K562 (cell line): ENCODE results near the gene SYN1. TPM values are rescaled to one million over a fixed set of nuclear protein-coding genes. Genes with fewer than 3 reads are reported as not detected.

Experiments
- ATAC-seq: fragments of 200-7000 bp; cut with Tn5 transposase; 3 replicates; pipeline ENCODE4 v1.9.1; 2020; ENCODE audit warnings: moderate library complexity
- BruUV-seq: library from RNA; stranded (reverse); fragments of 400-500 nt; replicated peaks from 2 replicates; lab custom pipeline; 2021; lab: Mats Ljungman, UMichigan
- CTCF ChIA-PET: fragments of 300-600 bp; formaldehyde crosslinking; extraction: SDS; loops from one replicate; lab custom pipeline; 2021; ENCODE audit warnings: low intra/inter-chr PET ratio; lab: Yijun Ruan, JAX
- POLR2A ChIA-PET: fragments of 300-600, 350-650 bp; sonication (Branson Sonifier 250); formaldehyde crosslinking; extraction: SDS; loops from one replicate; lab custom pipeline; 2021; ENCODE audit warnings: antibody characterized with exemption, inconsistent platforms; lab: Yijun Ruan, JAX
- DNase-seq, 4 experiments: peaks; one replicate each; pipeline versions ENCODE4 v3.0.0 to v3.0.0-alpha.2; 2011 to 2018; ENCODE audit warnings: low spot score in 3 of 4, mixed read lengths in 3 of 4; ENCODE audit errors: extremely low read depth in 1 of 4
- FAIRE-seq: peaks from 2 replicates; lab custom pipeline; 2011; peaks lifted over from hg19 to GRCh38; lab: Jason Lieb, UNC
- H2AFZ ChIP-seq: 2 replicates; pipeline ENCODE4 v1.6.0; 2011; ENCODE audit warnings: low read depth, low read length, control low read depth, inconsistent platforms
- H3K27ac ChIP-seq: fragments of 200-600 bp; 3 replicates; pipeline ENCODE4 v1.8.0; 2011; ENCODE audit warnings: low read depth, mild to moderate bottlenecking, control low read depth, inconsistent platforms, low read length, moderate library complexity, mixed read lengths; ENCODE audit errors: extremely low read depth
- H3K27me3 ChIP-seq, 2 experiments: fragments of 300-600 bp in 1 of 2; 2 replicates in 1 of 2; 3 replicates in 1 of 2; pipeline versions ENCODE4 v1.6.0 to v1.8.0; 2011; ENCODE audit warnings: inconsistent platforms in 2 of 2, low read length in 2 of 2, mild to moderate bottlenecking in 1 of 2, mixed read lengths in 1 of 2, moderate library complexity in 1 of 2; ENCODE audit not compliant: control insufficient read depth in 2 of 2, insufficient read depth in 2 of 2
- H3K36me3 ChIP-seq: fragments of 300-600 bp; 3 replicates; pipeline ENCODE4 v1.8.0; 2011; ENCODE audit warnings: mild to moderate bottlenecking, low read length, inconsistent platforms; ENCODE audit not compliant: control insufficient read depth, insufficient read depth
- H3K4me1 ChIP-seq, 2 experiments: fragments of 200-600 bp in 1 of 2; replicated peaks in 1 of 2; 2 replicates in 1 of 2; 3 replicates in 1 of 2; pipeline versions ENCODE4 v1.5.1 to v1.8.0; 2011; ENCODE audit warnings: inconsistent platforms in 2 of 2, low read length in 2 of 2, mild to moderate bottlenecking in 1 of 2, mixed read lengths in 1 of 2, moderate library complexity in 1 of 2; ENCODE audit not compliant: control insufficient read depth in 2 of 2, insufficient read depth in 2 of 2
- H3K4me2 ChIP-seq: 2 replicates; pipeline ENCODE4 v1.6.1; 2011; ENCODE audit warnings: low read length, control low read depth, inconsistent platforms, mixed read lengths; ENCODE audit not compliant: insufficient read depth
- H3K4me3 ChIP-seq: fragments of 200-600 bp; sonication (generic), shearing (Covaris generic); 2 replicates; pipeline ENCODE4 v1.5.1; 2016; ENCODE audit warnings: control low read depth, inconsistent platforms
- H3K79me2 ChIP-seq: fragments of 200-600 bp; 3 replicates; pipeline ENCODE4 v1.8.0; 2011; ENCODE audit warnings: low read length, inconsistent platforms; ENCODE audit not compliant: control insufficient read depth, insufficient read depth
- H3K9ac ChIP-seq, 2 experiments: 2 replicates each; pipeline versions ENCODE4 v1.6.0 to v1.6.1; 2011; ENCODE audit warnings: low read depth in 2 of 2, low read length in 2 of 2, control low read depth in 1 of 2, inconsistent platforms in 1 of 2, mild to moderate bottlenecking in 1 of 2, mixed read lengths in 1 of 2; ENCODE audit not compliant: insufficient read depth in 1 of 2
- H3K9me1 ChIP-seq: one replicate; pipeline ENCODE4 v1.6.0; 2011; ENCODE audit warnings: inconsistent platforms, mild to moderate bottlenecking, low read length, moderate library complexity; ENCODE audit not compliant: control insufficient read depth, insufficient read depth
- H3K9me3 ChIP-seq: replicated peaks from 2 replicates; pipeline ENCODE4 v1.5.1; 2011; ENCODE audit warnings: low read depth, low read length, inconsistent platforms; ENCODE audit not compliant: control insufficient read depth, insufficient read depth
- H4K20me1 ChIP-seq: replicated peaks from 2 replicates; pipeline ENCODE4 v1.6.1; 2011; ENCODE audit warnings: low read length, inconsistent platforms, mixed read lengths; ENCODE audit not compliant: control insufficient read depth, insufficient read depth
- CEBPB ChIP-seq: fragments of 450-650 bp; IDR thresholded peaks from 2 replicates; pipeline ENCODE4 v1.6.1; 2016; ENCODE audit warnings: missing genetic modification characterization, missing compliant biosample characterization
- CEBPG ChIP-seq, 3 experiments: fragments of 200-800 bp in 1 of 3; sonication (Bioruptor generic) in 1 of 3; sonication (generic) in 1 of 3; formaldehyde crosslinking in 1 of 3; IDR thresholded peaks in 2 of 3; conservative IDR thresholded peaks in 1 of 3; 2 replicates each; pipeline versions ENCODE4 v1.6.1 to v1.8.0; 2016 to 2022; ENCODE audit warnings: missing compliant biosample characterization in 2 of 3, missing genetic modification characterization in 2 of 3, mild to moderate bottlenecking in 1 of 3, missing genetic modification reagents in 1 of 3
- CGGBP1 ChIP-seq: fragments of 250-450 bp; sonication (Bioruptor Pico); IDR thresholded peaks from 2 replicates; pipeline ENCODE4 v1.9.0; 2021; ENCODE audit warnings: mild to moderate bottlenecking
- HDAC2 ChIP-seq: fragments of 450-650 bp; IDR thresholded peaks from 2 replicates; pipeline ENCODE4 v1.6.1; 2016; ENCODE audit warnings: mild to moderate bottlenecking
- HMBOX1 ChIP-seq: sonication (generic); IDR thresholded peaks from 2 replicates; pipeline ENCODE4 v1.6.1; 2016
- MEF2D ChIP-seq: conservative IDR thresholded peaks from 2 replicates; pipeline ENCODE4 v1.6.1; 2016; ENCODE audit warnings: low read depth, missing genetic modification characterization, missing compliant biosample characterization
- MEIS2 ChIP-seq: fragments of 450-650 bp; IDR thresholded peaks from 2 replicates; pipeline ENCODE4 v1.6.1; 2014; ENCODE audit warnings: mild to moderate bottlenecking; ENCODE audit not compliant: partially characterized antibody
- POLR3G ChIP-seq: IDR thresholded peaks from 2 replicates; pipeline ENCODE4 v1.6.1; 2011; ENCODE audit not compliant: insufficient read length, insufficient replicate concordance; ENCODE audit errors: extremely low read depth
- SUPT5H ChIP-seq: fragments of 450-650 bp; IDR thresholded peaks from 2 replicates; pipeline ENCODE4 v1.6.1; 2016
- WGBS: fragments of 100-300 bp; shearing (Covaris generic); methylation state at CpG from one replicate; pipeline ENCODE4 v1.1.6; 2016; ENCODE audit warnings: low coverage, mixed read lengths; ENCODE audit not compliant: insufficient coverage; ENCODE audit errors: missing lambda C conversion rate; 5-methylcytosine and 5-hydroxymethylcytosine counted together
- in situ Hi-C: fragments of 300-500 bp; cut with MboI; formaldehyde crosslinking; loops from 4 replicates; pipeline ENCODE4 v1.15.0; 2018; ENCODE audit warnings: inconsistent platforms, mixed read lengths
- intact Hi-C: fragments of 100-400 bp; cut with micrococcal nuclease; formaldehyde crosslinking; loops from 2 replicates; pipeline ENCODE4 v1.14.2; 2022
- polyA plus RNA-seq, 8 experiments: library from polyadenylated mRNA; depleted of rRNA in 4 of 8; stranded (reverse) in 5 of 8; unstranded in 3 of 8; fragments of >200 nt; fragmentation: Nextera tagmentation in 2 of 8; fragmentation: Illumina TruSeq in 1 of 8; extraction: Ambion mirVana in 2 of 8; extraction: Trizol in 1 of 8; gene quantifications; 2 replicates each; pipeline versions ENCODE4 v1.2.1 to v1.2.3, GENCODE V29; 2011 to 2014; ENCODE audit warnings: inconsistent platforms in 1 of 8, missing spikeins in 1 of 8
- total RNA-seq, 7 experiments: library from RNA; depleted of rRNA in 6 of 7; stranded (reverse); fragments of >200 nt in 6 of 7; fragmentation: Illumina TruSeq in 2 of 7; extraction: Trizol in 2 of 7; gene quantifications; 2 replicates each; pipeline versions ENCODE4 v1.2.1 to v1.2.3, GENCODE V29; 2011 to 2021; ENCODE audit warnings: low replicate concordance in 1 of 7
- TF ChIP-seq, protein P1 (sequence below), 2 experiments: IDR thresholded peaks in 1 of 2; conservative IDR thresholded peaks in 1 of 2; 2 replicates each; pipeline ENCODE4 v1.6.1; 2016; ENCODE audit warnings: low read depth in 2 of 2, mild to moderate bottlenecking in 1 of 2, missing compliant biosample characterization in 1 of 2, missing genetic modification characterization in 1 of 2, moderate library complexity in 1 of 2

The SYN1 gene
- total and polyA plus RNA-seq, 9 of the 15 experiments (the other 6 are each of a cell fraction or from before 2014, with no cell fraction given), result 0.01 to 0.28 (median 0.18) TPM; not detected in 2

DNA sequence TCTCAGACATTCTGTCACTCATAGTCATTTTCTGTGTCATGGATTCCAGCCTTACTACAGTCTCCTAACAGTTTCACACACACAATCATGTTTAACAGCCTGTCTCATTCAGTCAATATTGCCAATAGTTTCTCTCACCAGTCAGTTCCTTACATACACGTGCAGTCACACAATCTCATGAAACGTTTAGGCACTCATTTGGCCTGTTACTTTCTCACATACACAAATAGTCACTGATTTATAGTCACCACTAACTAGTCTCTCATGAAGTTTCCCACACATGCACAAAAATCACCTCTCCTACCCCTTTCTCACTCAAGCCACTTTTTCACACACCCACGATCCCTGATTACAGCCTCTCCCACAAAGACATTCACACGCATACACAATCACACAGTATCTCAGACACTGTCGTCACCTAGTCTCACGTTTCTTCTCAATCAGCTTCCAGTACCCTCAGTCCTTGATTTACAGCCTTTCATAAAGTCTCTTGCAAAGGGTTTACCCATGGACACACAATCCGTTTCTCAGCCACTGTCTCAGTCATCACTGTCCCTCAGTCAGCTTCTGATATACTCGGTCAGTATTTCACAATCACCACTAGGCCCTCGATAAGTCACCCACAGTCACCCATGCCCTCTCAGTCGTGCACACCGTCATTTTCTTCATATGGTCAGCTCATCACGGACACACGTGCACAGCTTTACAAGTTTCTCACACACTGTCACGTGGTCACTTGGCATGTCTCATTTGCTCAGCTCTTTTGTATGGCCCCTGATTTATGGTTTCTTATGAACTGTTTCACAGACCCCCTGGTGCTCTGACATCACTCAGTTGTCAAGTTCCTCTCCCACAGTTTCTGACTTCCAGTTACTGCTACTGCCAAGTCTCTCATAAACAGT lies 14.3 kb upstream of the SYN1 start:
- no peaks in the 10 kb centered on the region for H3K79me2 ChIP-seq
- ATAC-seq (no peak; the same call in 2 of the 3 replicates), FAIRE-seq (no peak), DNase-seq (no peak)
- in situ Hi-C loops, result no loop called here
- WGBS, result 53% methylated on average over 14 of the region's 14 CpGs
- TF ChIP-seq CEBPG (CRISPR knock-in tag; IDR thresholded peaks at IDR 0.05) (no peak), CEBPG (tag; conservative IDR thresholded peaks at IDR 0.05 in 1 of 2, IDR thresholded peaks at IDR 0.05 in 1 of 2) (peak in 1 of 2 experiments; percentile 62; a peak in 2 of 4 replicates), SUPT5H (peak; percentile 37; the same call in 1 of the 2 replicates), HMBOX1 (peak; percentile 50; the same call in 1 of the 2 replicates), CGGBP1 (CRISPR knock-in tag) (no peak), POLR3G (no peak), MEF2D (tag) (no peak), HDAC2 (no peak), MEIS2 (peak; percentile 12), CEBPB (tag) (peak; percentile 86)
- TF ChIP-seq, protein P1, sequence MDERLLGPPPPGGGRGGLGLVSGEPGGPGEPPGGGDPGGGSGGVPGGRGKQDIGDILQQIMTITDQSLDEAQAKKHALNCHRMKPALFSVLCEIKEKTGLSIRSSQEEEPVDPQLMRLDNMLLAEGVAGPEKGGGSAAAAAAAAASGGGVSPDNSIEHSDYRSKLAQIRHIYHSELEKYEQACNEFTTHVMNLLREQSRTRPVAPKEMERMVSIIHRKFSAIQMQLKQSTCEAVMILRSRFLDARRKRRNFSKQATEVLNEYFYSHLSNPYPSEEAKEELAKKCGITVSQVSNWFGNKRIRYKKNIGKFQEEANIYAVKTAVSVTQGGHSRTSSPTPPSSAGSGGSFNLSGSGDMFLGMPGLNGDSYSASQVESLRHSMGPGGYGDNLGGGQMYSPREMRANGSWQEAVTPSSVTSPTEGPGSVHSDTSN (CRISPR knock-in tag; IDR thresholded peaks at IDR 0.05; ENCODE audit: low read depth), result no peak
- TF ChIP-seq, protein P1 (tag; conservative IDR thresholded peaks at IDR 0.05; ENCODE audit: low read depth), result 0 out of 2 replicates have a peak, but pooled peaks have one; percentile 15
- H3K9ac ChIP-seq, result no peak overlapping the region
- no peaks in the 10 kb centered on the region for H3K9me3 ChIP-seq
- H3K4me3 ChIP-seq, result no peak overlapping the region
- H3K27me3 ChIP-seq, result no peaks in the 10 kb centered on the region
- H3K36me3 ChIP-seq, result peaks cover 38% of the 10 kb centered on the region; the same call in 2 of the 3 replicates
- CTCF ChIA-PET, result no interaction called here
- H3K4me1 ChIP-seq, result peaks cover 8 to 11% of the 10 kb centered on the region in 2 experiments
- no peak overlapping the region for H3K27ac ChIP-seq
- no peaks in the 10 kb centered on the region for H4K20me1 ChIP-seq
- intact Hi-C loops, result no loop called here
- BruUV-seq, result no TSS peak
- H3K4me2 ChIP-seq, result no peak overlapping the region
- H2AFZ ChIP-seq, result no peak overlapping the region
- POLR2A ChIA-PET, result interaction anchor here (1.7 kb wide), 1 partner anchor 16 kb away, joined by 4 read pairs; the partner anchor contains the start of gene ELK1
- H3K9me1 ChIP-seq, result no peaks in the 10 kb centered on the region
